D721Med (cell line): Measurements from ENCODE around the gene CRTC1.

Source experiments
- DNase-seq: peaks from one replicate; pipeline ENCODE4 v3.0.0; 2011; ENCODE audit warnings: low spot score; ENCODE audit not compliant: insufficient read length
- FAIRE-seq: peaks from 2 replicates; lab custom pipeline; 2011; peaks lifted over from hg19 to GRCh38; lab: Jason Lieb, UNC
- CTCF ChIP-seq: IDR thresholded peaks from 2 replicates; pipeline ENCODE4 v1.5.1; 2012; ENCODE audit warnings: mild to moderate bottlenecking, control low read depth; ENCODE audit not compliant: insufficient read depth; ENCODE audit errors: missing control alignments

Gene CRTC1

GRCh38 chr19:18768997-18769891 lies 85.8 kb downstream of the CRTC1 start:
- no peak for TF ChIP-seq CTCF
- DNase-seq (no peak), FAIRE-seq (no peak)

- DNase-seq (no peak), FAIRE-seq (no peak)
- TF ChIP-seq CTCF = no peak
Observed at GRCh38 chr19:18769989-18770528, 86.6 kb downstream of the CRTC1 start.

- TF ChIP-seq CTCF = no peak
- no peak for FAIRE-seq
- DNase-seq = no peak
Observed at GRCh38 chr19:18770663-18771327, 87.3 kb downstream of the CRTC1 start.

- no peak for FAIRE-seq
- no peak for DNase-seq
Observed at GRCh38 chr19:18771328-18772242, 88.1 kb downstream of the CRTC1 start.

GRCh38 chr19:18772620-18773587 lies 89.4 kb downstream of the CRTC1 start:
- DNase-seq = no peak
- TF ChIP-seq CTCF = peak; percentile 8
- FAIRE-seq = no peak

More at GRCh38 chr19:18771328-18772242, 88.1 kb downstream of the CRTC1 start:
- TF ChIP-seq CTCF = peak; percentile 36

- FAIRE-seq = no peak
- DNase-seq = no peak
- TF ChIP-seq CTCF = no peak
Observed at GRCh38 chr19:18773682-18774081, 90.2 kb downstream of the CRTC1 start.
